Esophagus squamous epithelium (tissue), 4 donors: ENCODE results near the gene RAB20.

Source experiments
- CTCF ChIP-seq, 6 experiments: fragments of 450-650 bp in 4 of 6; fragments of 200-600 bp in 2 of 6; sonication (generic) in 2 of 6; IDR thresholded peaks; one replicate each; pipeline ENCODE4 v1.5.1; 2016 to 2019; ENCODE audit warnings: antibody characterized with exemption in 6 of 6, mild to moderate bottlenecking in 4 of 6, moderate library complexity in 4 of 6
- POLR2A ChIP-seq, 4 donors: fragments of 450-650 bp; IDR thresholded peaks; one replicate each; pipeline ENCODE4 v1.6.1; 2017; ENCODE audit warnings: antibody characterized with exemption in 4 of 4, mild to moderate bottlenecking in 4 of 4, moderate library complexity in 3 of 4

GRCh38 chr13:110483386-110483968 lies 78.0 kb downstream of the RAB20 start:
- TF ChIP-seq CTCF (IDR thresholded peaks at IDR 0.05) (no peak), POLR2A (IDR thresholded peaks at IDR 0.05) (no peak)
